Ectodermal cell (in vitro differentiated cells): ENCODE results near the gene PSD2.

ENCODE experiments used
- H3K27ac ChIP-seq: 2 replicates; pipeline ENCODE4 v1.7.0; 2013; ENCODE audit warnings: mild to moderate bottlenecking, low read depth, low read length; ENCODE audit not compliant: insufficient read depth, poor library complexity, severe bottlenecking
- H3K27me3 ChIP-seq: 2 replicates; pipeline ENCODE4 v1.7.0; 2013; ENCODE audit warnings: mild to moderate bottlenecking, low read length; ENCODE audit not compliant: insufficient read depth, control insufficient read depth, poor library complexity, severe bottlenecking
- H3K36me3 ChIP-seq: one replicate; pipeline ENCODE4 v1.7.0; 2013; ENCODE audit warnings: low read length; ENCODE audit not compliant: control insufficient read depth, insufficient read depth
- H3K4me1 ChIP-seq: one replicate; pipeline ENCODE4 v1.7.0; 2013; ENCODE audit warnings: low read length; ENCODE audit not compliant: control insufficient read depth, insufficient read depth
- H3K4me3 ChIP-seq: 2 replicates; pipeline ENCODE4 v1.7.0; 2013; ENCODE audit warnings: low read depth, low read length, control low read depth; ENCODE audit not compliant: insufficient read depth
- H3K9me3 ChIP-seq: 2 replicates; pipeline ENCODE4 v1.7.0; 2013; ENCODE audit warnings: mild to moderate bottlenecking, low read length, moderate library complexity; ENCODE audit not compliant: control insufficient read depth
- WGBS, 2 experiments: methylation state at CpG; one replicate each; pipeline ENCODE4 v1.1.7; 2013; ENCODE audit warnings: missing lambda C conversion rate in 2 of 2; 5-methylcytosine and 5-hydroxymethylcytosine counted together

PSD2 gene

GRCh38 chr5:139855451-139855850, 59.8 kb downstream of the PSD2 start:
- Histone ChIP-seq H3K4me1 (no peaks in the 10 kb centered on the region), H3K9me3 (no peaks in the 10 kb centered on the region), H3K36me3 (no peaks in the 10 kb centered on the region), H3K27ac (no peak overlapping the region), H3K4me3 (no peak overlapping the region), H3K27me3 (peaks cover 3% of the 10 kb centered on the region)
- WGBS, 2 experiments: 90 to 93% methylated on average over 8 of the region's 8 CpGs

GRCh38 chr5:139855946-139856540, 60.4 kb downstream of the PSD2 start:
- H3K4me3 ChIP-seq: no peak overlapping the region
- H3K27me3 ChIP-seq: peaks cover 3% of the 10 kb centered on the region
- H3K27ac ChIP-seq: no peak overlapping the region
- WGBS, 2 experiments: 89 to 91% methylated on average over 6 of the region's 6 CpGs
- H3K4me1 ChIP-seq: no peaks in the 10 kb centered on the region
- H3K36me3 ChIP-seq: no peaks in the 10 kb centered on the region
- no peaks in the 10 kb centered on the region for H3K9me3 ChIP-seq

- H3K36me3 ChIP-seq: no peaks in the 10 kb centered on the region
- 91% methylated on average over 4 of the region's 4 CpGs for WGBS, 2 experiments
- H3K4me1 ChIP-seq: no peaks in the 10 kb centered on the region
- no peaks in the 10 kb centered on the region for H3K9me3 ChIP-seq
- peaks cover 3% of the 10 kb centered on the region for H3K27me3 ChIP-seq
- H3K4me3 ChIP-seq: no peak overlapping the region
- H3K27ac ChIP-seq: no peak overlapping the region
Observed at GRCh38 chr5:139856714-139857113, 61.1 kb downstream of the PSD2 start.

- no peaks in the 10 kb centered on the region for H3K36me3 ChIP-seq
- H3K27me3 ChIP-seq: peaks cover 7% of the 10 kb centered on the region
- no peaks in the 10 kb centered on the region for H3K9me3 ChIP-seq
- no peak overlapping the region for H3K4me3 ChIP-seq
- no peak overlapping the region for H3K27ac ChIP-seq
- WGBS, 2 experiments: 98 to 100% methylated on average over 2 of the region's 2 CpGs
- H3K4me1 ChIP-seq: peaks cover 3% of the 10 kb centered on the region
Observed at GRCh38 chr5:139859013-139859412, 63.4 kb downstream of the PSD2 start.

GRCh38 chr5:139861021-139861888, 65.6 kb downstream of the PSD2 start:
- no peaks in the 10 kb centered on the region for H3K9me3 ChIP-seq
- WGBS, 2 experiments: 90 to 92% methylated on average over 15 of the region's 15 CpGs
- H3K27ac ChIP-seq: no peak overlapping the region
- no peaks in the 10 kb centered on the region for H3K36me3 ChIP-seq
- peaks cover 4% of the 10 kb centered on the region for H3K27me3 ChIP-seq
- no peak overlapping the region for H3K4me3 ChIP-seq
- peaks cover 3% of the 10 kb centered on the region for H3K4me1 ChIP-seq

- peaks cover 4% of the 10 kb centered on the region for H3K27me3 ChIP-seq
- WGBS, 2 experiments: 92 to 95% methylated on average over 4 of the region's 4 CpGs
- no peak overlapping the region for H3K4me3 ChIP-seq
- peaks cover 3% of the 10 kb centered on the region for H3K4me1 ChIP-seq
- H3K27ac ChIP-seq: no peak overlapping the region
- no peaks in the 10 kb centered on the region for H3K9me3 ChIP-seq
- no peaks in the 10 kb centered on the region for H3K36me3 ChIP-seq
Observed at GRCh38 chr5:139861889-139862207, 66.2 kb downstream of the PSD2 start.

- Histone ChIP-seq H3K36me3 (no peaks in the 10 kb centered on the region), H3K9me3 (no peaks in the 10 kb centered on the region), H3K27me3 (peaks cover 4% of the 10 kb centered on the region), H3K4me1 (peaks cover 3% of the 10 kb centered on the region), H3K4me3 (no peak overlapping the region), H3K27ac (no peak overlapping the region)
- WGBS, 2 experiments: 90 to 95% methylated on average over 2 of the region's 2 CpGs
Observed at GRCh38 chr5:139862313-139862712, 66.7 kb downstream of the PSD2 start.

- 83 to 90% methylated on average over 2 of the region's 2 CpGs for WGBS, 2 experiments
Observed at GRCh38 chr5:139862803-139863202, 67.2 kb downstream of the PSD2 start.

GRCh38 chr5:139863361-139863760, 67.8 kb downstream of the PSD2 start:
- Histone ChIP-seq H3K27ac (no peak overlapping the region), H3K27me3 (peaks cover 4% of the 10 kb centered on the region), H3K36me3 (no peaks in the 10 kb centered on the region), H3K4me3 (no peak overlapping the region), H3K9me3 (no peaks in the 10 kb centered on the region), H3K4me1 (peaks cover 3% of the 10 kb centered on the region)
- WGBS, 2 experiments: 91 to 93% methylated on average over 9 of the region's 9 CpGs

More at GRCh38 chr5:139862803-139863202, 67.2 kb downstream of the PSD2 start:
- H3K27ac ChIP-seq: no peak overlapping the region
- H3K4me3 ChIP-seq: no peak overlapping the region
- peaks cover 4% of the 10 kb centered on the region for H3K27me3 ChIP-seq
- no peaks in the 10 kb centered on the region for H3K9me3 ChIP-seq
- H3K4me1 ChIP-seq: peaks cover 3% of the 10 kb centered on the region
- no peaks in the 10 kb centered on the region for H3K36me3 ChIP-seq

GRCh38 chr5:139863855-139864558, 68.4 kb downstream of the PSD2 start:
- no peaks in the 10 kb centered on the region for H3K9me3 ChIP-seq
- peaks cover 4% of the 10 kb centered on the region for H3K27me3 ChIP-seq
- H3K4me3 ChIP-seq: no peak overlapping the region
- H3K36me3 ChIP-seq: no peaks in the 10 kb centered on the region
- 28 to 40% methylated on average over 5 of the region's 5 CpGs for WGBS, 2 experiments
- H3K27ac ChIP-seq: no peak overlapping the region
- peaks cover 3% of the 10 kb centered on the region for H3K4me1 ChIP-seq
